Upper lobe of right lung (tissue), 1 donor: ENCODE measurements around the gene ELAVL3. TPM values are rescaled to one million over a fixed set of nuclear protein-coding genes. Genes with fewer than 3 reads are reported as not detected.

Experiments
- ATAC-seq: fragments of 200-7000 bp; cut with Tn5 transposase; one replicate; pipeline ENCODE4 v1.9.1; 2020; ENCODE audit warnings: mild to moderate bottlenecking, moderate library complexity
- DNase-seq: peaks from one replicate; pipeline ENCODE4 v3.0.0-alpha.2; 2020
- H3K27ac ChIP-seq: fragments of 200-600 bp; one replicate; pipeline ENCODE4 v1.8.0; 2022
- H3K27me3 ChIP-seq: fragments of 200-600 bp; one replicate; pipeline ENCODE4 v1.8.0; 2022; ENCODE audit warnings: mild to moderate bottlenecking
- H3K36me3 ChIP-seq: fragments of 200-600 bp; one replicate; pipeline ENCODE4 v1.8.0; 2022
- H3K4me1 ChIP-seq: fragments of 200-600 bp; one replicate; pipeline ENCODE4 v1.8.0; 2022
- H3K4me3 ChIP-seq: fragments of 200-600 bp; one replicate; pipeline ENCODE4 v1.8.0; 2022; ENCODE audit warnings: mild to moderate bottlenecking
- H3K9me3 ChIP-seq: fragments of 200-600 bp; one replicate; pipeline ENCODE4 v1.8.0; 2022
- CTCF ChIP-seq: fragments of 200-600 bp; IDR thresholded peaks from one replicate; pipeline ENCODE4 v1.8.0; 2022; ENCODE audit warnings: antibody characterized with exemption
- intact Hi-C: fragments of 100-400 bp; cut with DNase I; formaldehyde crosslinking; loops from one replicate; pipeline ENCODE4 v1.11.0; 2022
- microRNA-seq: library from miRNA; unstranded; fragments of <30 nt; microRNA quantifications from one replicate; pipeline ENCODE4 v1.2.0, GENCODE V29; 2020; ENCODE audit warnings: borderline microRNAs expressed
- total RNA-seq: library from RNA; stranded (reverse); fragmentation: NEBNext Ultra II Directional; extraction: Animal tissue kit (Norgen Biotek cat#: 25700); gene quantifications from one replicate; pipeline ENCODE4 v1.2.1, GENCODE V29; 2021
- donor health status: DM: no; HTN: yes; CAD: no; lungs with severe emphysema.

ELAVL3 gene
- total RNA-seq, 1 donor from 2014 or later: not detected

GRCh38 chr19:11404588-11405222, 76.1 kb downstream of the ELAVL3 start:
- TF ChIP-seq CTCF: no peak
- DNase-seq (no peak), ATAC-seq (no peak)
- H3K27ac ChIP-seq: no peak overlapping the region
- no peaks in the 10 kb centered on the region for H3K36me3 ChIP-seq
- no peaks in the 10 kb centered on the region for H3K27me3 ChIP-seq
- no peaks in the 10 kb centered on the region for H3K4me1 ChIP-seq
- H3K9me3 ChIP-seq: no peaks in the 10 kb centered on the region
- intact Hi-C loops: no loop called here
- no peak overlapping the region for H3K4me3 ChIP-seq

- Histone ChIP-seq H3K27me3 (no peaks in the 10 kb centered on the region), H3K4me3 (no peak overlapping the region), H3K4me1 (no peaks in the 10 kb centered on the region), H3K36me3 (no peaks in the 10 kb centered on the region), H3K27ac (no peak overlapping the region), H3K9me3 (no peaks in the 10 kb centered on the region)
- ATAC-seq (no peak), DNase-seq (no peak)
- no peak for TF ChIP-seq CTCF
- intact Hi-C loops: no loop called here
Observed at GRCh38 chr19:11401808-11402543, 78.9 kb downstream of the ELAVL3 start.

Small RNA genes within 50 kb of the gene (microRNA-seq; reads per million reads assigned to microRNA genes)
- not detected for gene MIR7974

Other genes starting within 250 kb of the ELAVL3 start
- gene ANGPTL8, start 241.4 kb downstream of the ELAVL3 start, total RNA-seq: not detected
- gene DOCK6, start 218.5 kb downstream of the ELAVL3 start, total RNA-seq: 138 TPM
- gene TSPAN16, start 184.9 kb downstream of the ELAVL3 start, total RNA-seq: not detected
- gene RAB3D, start 141.4 kb downstream of the ELAVL3 start, total RNA-seq: 52.7 TPM
- gene TMEM205, start 134.8 kb downstream of the ELAVL3 start, total RNA-seq: 74.6 TPM
- 39.4 TPM for gene CCDC159, start 134.5 kb downstream of the ELAVL3 start, total RNA-seq
- gene PLPPR2, start 125.6 kb downstream of the ELAVL3 start, total RNA-seq: 26.5 TPM
- gene SWSAP1, start 106.4 kb downstream of the ELAVL3 start, total RNA-seq: 3.2 TPM
- gene EPOR, start 96.7 kb downstream of the ELAVL3 start, total RNA-seq: 20.4 TPM
- 54.6 TPM for gene RGL3, start 61.7 kb downstream of the ELAVL3 start, total RNA-seq
- gene ODAD3, start 45.9 kb downstream of the ELAVL3 start, total RNA-seq: 0.49 TPM
- gene PRKCSH, start 45.4 kb downstream of the ELAVL3 start, total RNA-seq: 293 TPM
- 10.7 TPM for gene ZNF653, start 24.8 kb upstream of the ELAVL3 start, total RNA-seq
- gene ECSIT, start 48.1 kb upstream of the ELAVL3 start, total RNA-seq: 44.8 TPM
- gene CNN1, start 57.8 kb upstream of the ELAVL3 start, total RNA-seq: 27.3 TPM
- gene ELOF1, start 78.2 kb upstream of the ELAVL3 start, total RNA-seq: 44.3 TPM
- gene ACP5, start 96.6 kb upstream of the ELAVL3 start, total RNA-seq: 429 TPM
- 11.6 TPM for gene ZNF627, start 116.4 kb upstream of the ELAVL3 start, total RNA-seq